K562 (cell line): Measurements from ENCODE around the gene ELP1. TPM values are rescaled to one million over a fixed set of nuclear protein-coding genes. Genes with fewer than 3 reads are reported as not detected.

ENCODE experiments used
- ATAC-seq: fragments of 200-7000 bp; cut with Tn5 transposase; 3 replicates; pipeline ENCODE4 v1.9.1; 2020; ENCODE audit warnings: moderate library complexity
- BruUV-seq: library from RNA; stranded (reverse); fragments of 400-500 nt; replicated peaks from 2 replicates; lab custom pipeline; 2021; lab: Mats Ljungman, UMichigan
- CTCF ChIA-PET: fragments of 300-600 bp; formaldehyde crosslinking; extraction: SDS; loops from one replicate; lab custom pipeline; 2021; ENCODE audit warnings: low intra/inter-chr PET ratio; lab: Yijun Ruan, JAX
- POLR2A ChIA-PET: fragments of 300-600, 350-650 bp; sonication (Branson Sonifier 250); formaldehyde crosslinking; extraction: SDS; loops from one replicate; lab custom pipeline; 2021; ENCODE audit warnings: antibody characterized with exemption, inconsistent platforms; lab: Yijun Ruan, JAX
- DNase-seq, 4 experiments: peaks; one replicate each; pipeline versions ENCODE4 v3.0.0 to v3.0.0-alpha.2; 2011 to 2018; ENCODE audit warnings: low spot score in 3 of 4, mixed read lengths in 3 of 4; ENCODE audit errors: extremely low read depth in 1 of 4
- FAIRE-seq: peaks from 2 replicates; lab custom pipeline; 2011; peaks lifted over from hg19 to GRCh38; lab: Jason Lieb, UNC
- H2AFZ ChIP-seq: 2 replicates; pipeline ENCODE4 v1.6.0; 2011; ENCODE audit warnings: low read depth, low read length, control low read depth, inconsistent platforms
- H3K27ac ChIP-seq: fragments of 200-600 bp; 3 replicates; pipeline ENCODE4 v1.8.0; 2011; ENCODE audit warnings: low read depth, mild to moderate bottlenecking, control low read depth, inconsistent platforms, low read length, moderate library complexity, mixed read lengths; ENCODE audit errors: extremely low read depth
- H3K27me3 ChIP-seq, 2 experiments: fragments of 300-600 bp in 1 of 2; 2 replicates in 1 of 2; 3 replicates in 1 of 2; pipeline versions ENCODE4 v1.6.0 to v1.8.0; 2011; ENCODE audit warnings: inconsistent platforms in 2 of 2, low read length in 2 of 2, mild to moderate bottlenecking in 1 of 2, mixed read lengths in 1 of 2, moderate library complexity in 1 of 2; ENCODE audit not compliant: control insufficient read depth in 2 of 2, insufficient read depth in 2 of 2
- H3K36me3 ChIP-seq: fragments of 300-600 bp; 3 replicates; pipeline ENCODE4 v1.8.0; 2011; ENCODE audit warnings: mild to moderate bottlenecking, low read length, inconsistent platforms; ENCODE audit not compliant: control insufficient read depth, insufficient read depth
- H3K4me1 ChIP-seq, 2 experiments: fragments of 200-600 bp in 1 of 2; replicated peaks in 1 of 2; 2 replicates in 1 of 2; 3 replicates in 1 of 2; pipeline versions ENCODE4 v1.5.1 to v1.8.0; 2011; ENCODE audit warnings: inconsistent platforms in 2 of 2, low read length in 2 of 2, mild to moderate bottlenecking in 1 of 2, mixed read lengths in 1 of 2, moderate library complexity in 1 of 2; ENCODE audit not compliant: control insufficient read depth in 2 of 2, insufficient read depth in 2 of 2
- H3K4me2 ChIP-seq: 2 replicates; pipeline ENCODE4 v1.6.1; 2011; ENCODE audit warnings: low read length, control low read depth, inconsistent platforms, mixed read lengths; ENCODE audit not compliant: insufficient read depth
- H3K4me3 ChIP-seq: fragments of 200-600 bp; sonication (generic), shearing (Covaris generic); 2 replicates; pipeline ENCODE4 v1.5.1; 2016; ENCODE audit warnings: control low read depth, inconsistent platforms
- H3K79me2 ChIP-seq: fragments of 200-600 bp; 3 replicates; pipeline ENCODE4 v1.8.0; 2011; ENCODE audit warnings: low read length, inconsistent platforms; ENCODE audit not compliant: control insufficient read depth, insufficient read depth
- H3K9ac ChIP-seq, 2 experiments: 2 replicates each; pipeline versions ENCODE4 v1.6.0 to v1.6.1; 2011; ENCODE audit warnings: low read depth in 2 of 2, low read length in 2 of 2, control low read depth in 1 of 2, inconsistent platforms in 1 of 2, mild to moderate bottlenecking in 1 of 2, mixed read lengths in 1 of 2; ENCODE audit not compliant: insufficient read depth in 1 of 2
- H3K9me1 ChIP-seq: one replicate; pipeline ENCODE4 v1.6.0; 2011; ENCODE audit warnings: inconsistent platforms, mild to moderate bottlenecking, low read length, moderate library complexity; ENCODE audit not compliant: control insufficient read depth, insufficient read depth
- H3K9me3 ChIP-seq: replicated peaks from 2 replicates; pipeline ENCODE4 v1.5.1; 2011; ENCODE audit warnings: low read depth, low read length, inconsistent platforms; ENCODE audit not compliant: control insufficient read depth, insufficient read depth
- H4K20me1 ChIP-seq: replicated peaks from 2 replicates; pipeline ENCODE4 v1.6.1; 2011; ENCODE audit warnings: low read length, inconsistent platforms, mixed read lengths; ENCODE audit not compliant: control insufficient read depth, insufficient read depth
- HNRNPH1 ChIP-seq: fragments of 200-400 bp; formaldehyde crosslinking; optimal IDR thresholded peaks from 2 replicates; pipeline ENCODE3; 2017; ENCODE audit warnings: low read depth, mild to moderate bottlenecking, low read length, moderate library complexity
- NELFE ChIP-seq: IDR thresholded peaks from 2 replicates; pipeline ENCODE4 v1.6.1; 2011; ENCODE audit warnings: mild to moderate bottlenecking; ENCODE audit not compliant: insufficient read depth, insufficient read length
- POLR2AphosphoS5 ChIP-seq: IDR thresholded peaks from 2 replicates; pipeline ENCODE4 v1.6.1; 2011; ENCODE audit warnings: mild to moderate bottlenecking, low read depth, low read length, moderate library complexity; ENCODE audit not compliant: control insufficient read depth, insufficient read depth
- SAP30 ChIP-seq: fragments of 200-600 bp; sonication (generic); IDR thresholded peaks from 2 replicates; pipeline ENCODE4 v1.6.1; 2012; ENCODE audit warnings: borderline replicate concordance, low read depth, mild to moderate bottlenecking, moderate library complexity, low read length, control low read depth, inconsistent platforms; ENCODE audit not compliant: insufficient read depth, poor library complexity, severe bottlenecking
- SMARCA5 ChIP-seq: fragments of 450-650 bp; IDR thresholded peaks from 2 replicates; pipeline ENCODE4 v1.6.1; 2016
- SPI1 ChIP-seq: IDR thresholded peaks from 2 replicates; pipeline ENCODE4 v1.6.1; 2011; ENCODE audit warnings: low read depth, low read length, control low read depth, borderline replicate concordance
- WGBS: fragments of 100-300 bp; shearing (Covaris generic); methylation state at CpG from one replicate; pipeline ENCODE4 v1.1.6; 2016; ENCODE audit warnings: low coverage, mixed read lengths; ENCODE audit not compliant: insufficient coverage; ENCODE audit errors: missing lambda C conversion rate; 5-methylcytosine and 5-hydroxymethylcytosine counted together
- in situ Hi-C: fragments of 300-500 bp; cut with MboI; formaldehyde crosslinking; loops from 4 replicates; pipeline ENCODE4 v1.15.0; 2018; ENCODE audit warnings: inconsistent platforms, mixed read lengths
- intact Hi-C: fragments of 100-400 bp; cut with micrococcal nuclease; formaldehyde crosslinking; loops from 2 replicates; pipeline ENCODE4 v1.14.2; 2022
- polyA plus RNA-seq, 8 experiments: library from polyadenylated mRNA; depleted of rRNA in 4 of 8; stranded (reverse) in 5 of 8; unstranded in 3 of 8; fragments of >200 nt; fragmentation: Nextera tagmentation in 2 of 8; fragmentation: Illumina TruSeq in 1 of 8; extraction: Ambion mirVana in 2 of 8; extraction: Trizol in 1 of 8; gene quantifications; 2 replicates each; pipeline versions ENCODE4 v1.2.1 to v1.2.3, GENCODE V29; 2011 to 2014; ENCODE audit warnings: inconsistent platforms in 1 of 8, missing spikeins in 1 of 8
- total RNA-seq, 7 experiments: library from RNA; depleted of rRNA in 6 of 7; stranded (reverse); fragments of >200 nt in 6 of 7; fragmentation: Illumina TruSeq in 2 of 7; extraction: Trizol in 2 of 7; gene quantifications; 2 replicates each; pipeline versions ENCODE4 v1.2.1 to v1.2.3, GENCODE V29; 2011 to 2021; ENCODE audit warnings: low replicate concordance in 1 of 7
- TF ChIP-seq, protein P1 (sequence below): fragments of 250-450 bp; sonication (Bioruptor Pico); IDR thresholded peaks from 2 replicates; pipeline ENCODE4 v1.4.0; 2020; ENCODE audit warnings: mild to moderate bottlenecking, moderate library complexity

ELP1 gene
- total and polyA plus RNA-seq, 9 of the 15 experiments (the other 6 are each of a cell fraction or from before 2014, with no cell fraction given), result 17.0 to 48.6 (median 39.7) TPM

DNA sequence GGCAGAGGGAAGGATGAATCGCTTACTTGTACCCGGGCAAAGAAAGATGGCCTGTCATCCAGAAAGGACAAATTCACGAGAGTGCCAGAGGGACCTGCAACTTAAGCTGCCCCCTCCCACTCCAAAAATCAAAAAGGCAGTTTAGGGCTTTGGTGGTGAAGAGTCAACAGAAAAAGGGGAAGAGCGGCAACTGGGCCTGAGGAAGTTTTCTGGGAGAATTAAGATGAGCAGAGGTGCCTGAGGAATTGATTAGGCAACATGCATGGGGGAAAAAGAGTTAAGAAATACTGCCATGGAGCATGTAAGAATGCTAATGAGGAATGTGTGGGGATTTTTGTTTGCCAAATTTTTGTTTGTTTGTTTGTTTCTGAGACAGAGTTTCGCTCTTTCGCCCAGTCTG is 76.4 kb downstream of the ELP1 start:
- intact Hi-C loops, result loop anchor here (10.0 kb wide), 1 partner anchor 367 kb away; no protein-coding TSS in a partner anchor
- H2AFZ ChIP-seq, result no peak overlapping the region
- no peak overlapping the region for H3K4me2 ChIP-seq
- H3K9me3 ChIP-seq, result no peaks in the 10 kb centered on the region
- peaks cover 0 to 15% of the 10 kb centered on the region in 2 experiments; a peak in 1 of 5 replicates for H3K4me1 ChIP-seq
- DNase-seq (no peak), FAIRE-seq (no peak), ATAC-seq (no peak)
- TF ChIP-seq NELFE (no peak), POLR2AphosphoS5 (no peak), SPI1 (peak; percentile 47; the same call in 1 of the 2 replicates), SAP30 (no peak), HNRNPH1 (no peak), SMARCA5 (no peak)
- TF ChIP-seq, protein P1, sequence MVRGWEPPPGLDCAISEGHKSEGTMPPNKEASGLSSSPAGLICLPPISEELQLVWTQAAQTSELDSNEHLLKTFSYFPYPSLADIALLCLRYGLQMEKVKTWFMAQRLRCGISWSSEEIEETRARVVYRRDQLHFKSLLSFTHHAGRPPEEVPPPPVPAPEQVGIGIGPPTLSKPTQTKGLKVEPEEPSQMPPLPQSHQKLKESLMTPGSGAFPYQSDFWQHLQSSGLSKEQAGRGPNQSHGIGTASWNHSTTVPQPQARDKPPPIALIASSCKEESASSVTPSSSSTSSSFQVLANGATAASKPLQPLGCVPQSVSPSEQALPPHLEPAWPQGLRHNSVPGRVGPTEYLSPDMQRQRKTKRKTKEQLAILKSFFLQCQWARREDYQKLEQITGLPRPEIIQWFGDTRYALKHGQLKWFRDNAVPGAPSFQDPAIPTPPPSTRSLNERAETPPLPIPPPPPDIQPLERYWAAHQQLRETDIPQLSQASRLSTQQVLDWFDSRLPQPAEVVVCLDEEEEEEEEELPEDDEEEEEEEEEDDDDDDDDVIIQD (CRISPR knock-in tag), result no peak
- H4K20me1 ChIP-seq, result no peaks in the 10 kb centered on the region; the same call in 1 of the 2 replicates
- 2% methylated on average over 6 of the region's 6 CpGs for WGBS
- H3K4me3 ChIP-seq, result no peak overlapping the region
- no peak overlapping the region for H3K9ac ChIP-seq
- BruUV-seq, result no TSS peak
- H3K27me3 ChIP-seq, result peaks cover 34 to 41% of the 10 kb centered on the region in 2 experiments
- no peak overlapping the region for H3K27ac ChIP-seq
- CTCF ChIA-PET, result interaction anchor here (0.6 kb wide), 1 partner anchor 96 kb away, joined by 3 read pairs; no protein-coding TSS in a partner anchor
- in situ Hi-C loops, result no loop called here
- H3K79me2 ChIP-seq, result no peaks in the 10 kb centered on the region
- H3K36me3 ChIP-seq, result no peaks in the 10 kb centered on the region
- POLR2A ChIA-PET, result no interaction called here
- no peaks in the 10 kb centered on the region for H3K9me1 ChIP-seq
